HEK293T (cell line): ENCODE data around the gene NR2C2.

Experiments
- FOXM1 ChIP-seq: fragments of 450-650 bp; IDR thresholded peaks from 2 replicates; pipeline ENCODE4 v1.6.1; 2017; ENCODE audit warnings: mild to moderate bottlenecking, borderline replicate concordance
- NFRKB ChIP-seq: fragments of 450-650 bp; IDR thresholded peaks from 2 replicates; pipeline ENCODE4 v1.6.1; 2016; ENCODE audit warnings: mild to moderate bottlenecking, moderate library complexity
- SP1 ChIP-seq: fragments of 450-650 bp; IDR thresholded peaks from 2 replicates; pipeline ENCODE4 v1.6.1; 2017

- no peak for TF ChIP-seq FOXM1
- no peak for TF ChIP-seq NFRKB
- no peak for TF ChIP-seq SP1
Measured at GRCh38 chr3:14907043-14907966, 40.1 kb upstream of the NR2C2 start.
